HCT116 (cell line): ENCODE data around the gene UMAD1.

ENCODE experiments used
- ELF1 ChIP-seq: IDR thresholded peaks from 2 replicates; pipeline ENCODE4 v1.6.1; 2012; ENCODE audit warnings: low read depth, borderline replicate concordance
- JUND ChIP-seq: IDR thresholded peaks from 2 replicates; pipeline ENCODE4 v1.6.1; 2012
- POLR2A ChIP-seq: IDR thresholded peaks from 2 replicates; pipeline ENCODE4 v1.7.0; 2011; ENCODE audit warnings: borderline replicate concordance; ENCODE audit not compliant: insufficient read depth, insufficient read length; ENCODE audit errors: extremely low read depth
- POLR2AphosphoS5 ChIP-seq: IDR thresholded peaks from 2 replicates; pipeline ENCODE4 v1.6.1; 2011; ENCODE audit warnings: mild to moderate bottlenecking, low read depth, low read length, moderate library complexity
- RAD21 ChIP-seq: IDR thresholded peaks from 2 replicates; pipeline ENCODE4 v1.6.1; 2012; ENCODE audit warnings: low read depth, mild to moderate bottlenecking
- SP1 ChIP-seq: IDR thresholded peaks from 2 replicates; pipeline ENCODE4 v1.6.1; 2012; ENCODE audit warnings: low read depth
- TF ChIP-seq, protein P1 (sequence below), 3 experiments: fragments of 200-600 bp in 1 of 3; sonication (generic) in 1 of 3; IDR thresholded peaks in 2 of 3; conservative IDR thresholded peaks in 1 of 3; 2 replicates each; pipeline ENCODE4 v1.5.1; 2012 to 2017; ENCODE audit warnings: low read depth in 2 of 3, low read length in 2 of 3, antibody characterized with exemption in 1 of 3, borderline replicate concordance in 1 of 3, control low read depth in 1 of 3, mild to moderate bottlenecking in 1 of 3, mixed read lengths in 1 of 3, mixed run types in 1 of 3, moderate library complexity in 1 of 3; ENCODE audit not compliant: insufficient read depth in 1 of 3
- TF ChIP-seq, protein P2 (sequence below): IDR thresholded peaks from 2 replicates; pipeline ENCODE4 v1.6.1; 2012
- TF ChIP-seq, protein P3 (sequence below): IDR thresholded peaks from 2 replicates; pipeline ENCODE4 v1.6.1; 2012

DNA sequence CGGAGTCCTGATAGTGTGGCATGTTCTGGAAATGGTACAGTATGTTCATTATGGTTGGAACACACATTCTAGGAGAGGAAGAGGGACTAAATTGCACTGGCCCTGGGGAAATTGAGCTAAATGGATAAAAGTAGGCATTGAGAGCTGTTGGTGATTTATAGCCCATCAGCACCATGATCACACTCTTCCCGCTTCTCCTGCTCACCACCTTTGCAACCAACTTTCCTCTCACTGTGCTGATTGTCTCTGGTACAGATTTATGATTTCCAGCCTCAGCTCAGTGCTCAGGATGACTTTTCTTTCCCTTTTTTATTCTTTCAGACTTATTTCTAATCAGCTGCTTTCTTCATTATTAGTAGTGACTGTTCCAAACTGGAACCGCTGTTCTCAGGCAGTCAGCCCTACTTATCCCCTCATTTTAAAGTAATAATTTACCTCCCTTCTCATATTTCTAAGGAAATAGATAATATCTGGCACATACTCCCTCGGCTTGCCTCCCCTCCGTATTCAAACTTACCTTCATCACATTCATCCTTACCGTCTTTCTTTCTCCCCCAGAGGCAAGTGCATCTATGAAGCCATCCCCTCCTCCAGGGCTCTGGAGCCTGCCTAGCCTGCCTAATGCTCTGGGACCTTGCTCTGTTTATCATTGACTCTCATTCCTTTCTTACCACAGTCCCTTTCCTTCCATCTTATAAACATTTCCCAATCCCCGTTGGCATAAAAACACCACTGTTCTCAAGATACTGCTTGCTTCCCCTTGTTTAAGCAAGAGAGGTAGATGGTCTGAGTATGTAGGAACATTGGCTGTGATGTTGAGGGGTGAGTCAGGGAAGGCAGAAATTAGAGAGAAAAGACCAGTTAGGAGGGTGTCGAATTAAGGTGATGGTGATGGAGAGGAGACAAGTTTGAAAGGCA lies 129.4 kb downstream of the UMAD1 start:
- TF ChIP-seq, protein P1, sequence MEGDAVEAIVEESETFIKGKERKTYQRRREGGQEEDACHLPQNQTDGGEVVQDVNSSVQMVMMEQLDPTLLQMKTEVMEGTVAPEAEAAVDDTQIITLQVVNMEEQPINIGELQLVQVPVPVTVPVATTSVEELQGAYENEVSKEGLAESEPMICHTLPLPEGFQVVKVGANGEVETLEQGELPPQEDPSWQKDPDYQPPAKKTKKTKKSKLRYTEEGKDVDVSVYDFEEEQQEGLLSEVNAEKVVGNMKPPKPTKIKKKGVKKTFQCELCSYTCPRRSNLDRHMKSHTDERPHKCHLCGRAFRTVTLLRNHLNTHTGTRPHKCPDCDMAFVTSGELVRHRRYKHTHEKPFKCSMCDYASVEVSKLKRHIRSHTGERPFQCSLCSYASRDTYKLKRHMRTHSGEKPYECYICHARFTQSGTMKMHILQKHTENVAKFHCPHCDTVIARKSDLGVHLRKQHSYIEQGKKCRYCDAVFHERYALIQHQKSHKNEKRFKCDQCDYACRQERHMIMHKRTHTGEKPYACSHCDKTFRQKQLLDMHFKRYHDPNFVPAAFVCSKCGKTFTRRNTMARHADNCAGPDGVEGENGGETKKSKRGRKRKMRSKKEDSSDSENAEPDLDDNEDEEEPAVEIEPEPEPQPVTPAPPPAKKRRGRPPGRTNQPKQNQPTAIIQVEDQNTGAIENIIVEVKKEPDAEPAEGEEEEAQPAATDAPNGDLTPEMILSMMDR (IDR thresholded peaks at IDR 0.05 in 2 of 3, conservative IDR thresholded peaks at IDR 0.05 in 1 of 3; ENCODE audit: borderline replicate concordance in 1 of 3, insufficient read depth in 1 of 3, low read depth in 2 of 3, low read length in 2 of 3), result no peak
- TF ChIP-seq JUND (no peak), RAD21 (no peak), SP1 (no peak), ELF1 (no peak), POLR2A (no peak), POLR2AphosphoS5 (no peak)
- TF ChIP-seq, protein P2, sequence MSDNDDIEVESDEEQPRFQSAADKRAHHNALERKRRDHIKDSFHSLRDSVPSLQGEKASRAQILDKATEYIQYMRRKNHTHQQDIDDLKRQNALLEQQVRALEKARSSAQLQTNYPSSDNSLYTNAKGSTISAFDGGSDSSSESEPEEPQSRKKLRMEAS, result no peak
- TF ChIP-seq, protein P3, sequence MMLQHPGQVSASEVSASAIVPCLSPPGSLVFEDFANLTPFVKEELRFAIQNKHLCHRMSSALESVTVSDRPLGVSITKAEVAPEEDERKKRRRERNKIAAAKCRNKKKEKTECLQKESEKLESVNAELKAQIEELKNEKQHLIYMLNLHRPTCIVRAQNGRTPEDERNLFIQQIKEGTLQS, result no peak
